ENCODE results near the gene PLA2G2F. TPM values are rescaled to one million over a fixed set of nuclear protein-coding genes. Genes with fewer than 3 reads are reported as not detected.

The PLA2G2F gene
- total and polyA plus RNA-seq, 10 of the 15 experiments (the other 5 are each of a cell fraction or from before 2014, with no cell fraction given) = 0.03 TPM; not detected in 9

GRCh38 chr1:20100632-20101355, 38.3 kb upstream of the PLA2G2F start:
- RAD21 ChIA-PET (ENCODE audit: unreplicated experiment) = interaction anchor here (1.1 to 7.0 kb wide), 4 partner anchors 42 to 184 kb away, joined by 3 to 91 read pairs (median 4); no protein-coding TSS in a partner anchor
- H3K4me2 ChIP-seq (ENCODE audit: control insufficient read depth, insufficient read depth) = no peak overlapping the region
- FAIRE-seq (no peak), DNase-seq (ENCODE audit: low read depth, low spot score) (no peak), ATAC-seq (peak; percentile 97)
- in situ Hi-C loops (cut with MboI) = no loop called here
- H3K79me2 ChIP-seq (ENCODE audit: control insufficient read depth, insufficient read depth, low read length) = no peaks in the 10 kb centered on the region
- no peaks in the 10 kb centered on the region for H3K9me3 ChIP-seq (replicated peaks; ENCODE audit: control insufficient read depth, insufficient read depth, low read length)
- 39% methylated on average over 14 of the region's 14 CpGs for WGBS (ENCODE audit: insufficient coverage, insufficient replicate concordance, low lambda C conversion rate, missing lambda C conversion rate)
- POLR2A ChIA-PET = no interaction called here
- H3K4me3 ChIP-seq = no peak overlapping the region
- no peaks in the 10 kb centered on the region for H3K4me1 ChIP-seq (ENCODE audit: control insufficient read depth, insufficient read depth, low read length)
- CTCF ChIA-PET = interaction anchor here (0.7 to 8.9 kb wide), 18 partner anchors 9 to 320 kb away, joined by 3 to 181 read pairs (median 5); no protein-coding TSS in a partner anchor
- no peak overlapping the region for H3K9ac ChIP-seq (ENCODE audit: control insufficient read depth, insufficient read depth, low read length)
- SMC1A ChIA-PET (ENCODE audit: uncharacterized antibody, unreplicated experiment) = interaction anchor here (0.9 to 3.2 kb wide), 14 partner anchors 9 to 184 kb away, joined by 3 to 35 read pairs (median 7); no protein-coding TSS in a partner anchor
- no peak overlapping the region for H3K27ac ChIP-seq (ENCODE audit: control insufficient read depth, insufficient read depth)
- no peaks in the 10 kb centered on the region for H3K27me3 ChIP-seq (replicated peaks in 1 of 2; ENCODE audit: control insufficient read depth in 2 of 2, insufficient read depth in 2 of 2, low read length in 1 of 2)
- intact Hi-C loops (cut with micrococcal nuclease; ENCODE audit: unreplicated experiment) = loop anchor here (1.0 to 2.0 kb wide), 4 partner anchors 52 to 182 kb away; no protein-coding TSS in a partner anchor
- peak overlapping the region; percentile 64 for H2AFZ ChIP-seq (ENCODE audit: control insufficient read depth, low read depth, low read length)
- BruUV-seq (replicated peaks) = no TSS peak
- no peaks in the 10 kb centered on the region for H3K36me3 ChIP-seq (ENCODE audit: control insufficient read depth in 2 of 2, insufficient read depth in 2 of 2, low read length in 1 of 2)
- no peaks in the 10 kb centered on the region for H4K20me1 ChIP-seq (ENCODE audit: control insufficient read depth, insufficient read depth)
- TF ChIP-seq SMC3 (IDR thresholded peaks at IDR 0.05; ENCODE audit: borderline replicate concordance, low read length) = peak; percentile 98
- no peak for TF ChIP-seq CHD4 (IDR thresholded peaks at IDR 0.05)
- no peak for TF ChIP-seq PRDM15 (CRISPR knock-in tag; IDR thresholded peaks at IDR 0.05)
- 0 out of 2 replicates have a peak, but pooled peaks have one; percentile 24 for TF ChIP-seq FOXM1 (IDR thresholded peaks at IDR 0.05; ENCODE audit: low read depth, low read length)
- TF ChIP-seq CTCF (IDR thresholded peaks at IDR 0.05 in 2 of 3, conservative IDR thresholded peaks at IDR 0.05 in 1 of 3; ENCODE audit: control insufficient read depth in 2 of 3, extremely low read depth in 1 of 3, insufficient read depth in 1 of 3, low read depth in 3 of 3, low read length in 3 of 3) = peak; percentile 84 to 90 (median 86)
- TF ChIP-seq FOS (IDR thresholded peaks at IDR 0.05; ENCODE audit: borderline replicate concordance, extremely low read depth, insufficient read length) = no peak
- TF ChIP-seq BHLHE40 (IDR thresholded peaks at IDR 0.05; ENCODE audit: borderline replicate concordance in 1 of 2, low read depth in 2 of 2, low read length in 1 of 2) = no peak
- no peak for TF ChIP-seq ASH2L (IDR thresholded peaks at IDR 0.05; ENCODE audit: borderline replicate concordance, low read depth)
- 0 out of 2 replicates have a peak, but pooled peaks have one; percentile 47 for TF ChIP-seq NBN (IDR thresholded peaks at IDR 0.05)
- TF ChIP-seq IRF5 (IDR thresholded peaks at IDR 0.05; ENCODE audit: borderline replicate concordance) = no peak
- TF ChIP-seq NFXL1 (IDR thresholded peaks at IDR 0.05; ENCODE audit: borderline replicate concordance) = no peak
- no peak for TF ChIP-seq NR2C2 (IDR thresholded peaks at IDR 0.05; ENCODE audit: borderline replicate concordance, control insufficient read depth, insufficient read length, low read depth)
- TF ChIP-seq YBX1 (IDR thresholded peaks at IDR 0.05) = no peak
- no peak for TF ChIP-seq MTA3 (IDR thresholded peaks at IDR 0.05; ENCODE audit: borderline replicate concordance, low read length)
- TF ChIP-seq SUPT20H (IDR thresholded peaks at IDR 0.05; ENCODE audit: borderline replicate concordance, control insufficient read depth, low read depth, low read length) = no peak

Data from GM12878 (cell line).